ENCODE measurements around the gene SGCG.
"Not testable (repeated sequence)": the region's sequence is repeated elsewhere in the genome, so short reads cannot be mapped to it uniquely, and the experiment has no call there.

Gene SGCG

GRCh38 chr13:23243066-23243465 is 62.3 kb downstream of the SGCG start:
- no peak overlapping the region for H2AFZ ChIP-seq (ENCODE audit: low read length)
- no peaks in the 10 kb centered on the region for H3K9me2 ChIP-seq (ENCODE audit: low read depth, low read length)
- H3K9me3 ChIP-seq (ENCODE audit: low read length) = no peaks in the 10 kb centered on the region
- H3K4me2 ChIP-seq (ENCODE audit: low read length) = no peak overlapping the region
- H3K27ac ChIP-seq (ENCODE audit: low read depth, low read length, poor library complexity, severe bottlenecking) = no peak overlapping the region
- H3F3A ChIP-seq (ENCODE audit: insufficient read depth, low read length) = no peaks in the 10 kb centered on the region
- no peak overlapping the region for H3K9ac ChIP-seq (ENCODE audit: low read length)
- H3K36me3 ChIP-seq (ENCODE audit: insufficient read depth, low read length) = no peaks in the 10 kb centered on the region
- H3K4me3 ChIP-seq (ENCODE audit: low read depth, low read length, poor library complexity, severe bottlenecking) = no peak overlapping the region
- H3K4me1 ChIP-seq (ENCODE audit: insufficient read depth, low read length, severe bottlenecking) = no peaks in the 10 kb centered on the region
- no peaks in the 10 kb centered on the region for H3K27me3 ChIP-seq (ENCODE audit: insufficient read depth, low read length)
- H4K20me1 ChIP-seq (ENCODE audit: insufficient read depth, low read length) = no peaks in the 10 kb centered on the region
- no peaks in the 10 kb centered on the region for H3K79me2 ChIP-seq (ENCODE audit: insufficient read depth, low read length)
- TF ChIP-seq EZH2 (IDR thresholded peaks at IDR 0.05; ENCODE audit: borderline replicate concordance, low read length) = no peak
- no peak for TF ChIP-seq CTCF (IDR thresholded peaks at IDR 0.05; ENCODE audit: low read length)

GRCh38 chr13:23248410-23248809 is 67.6 kb downstream of the SGCG start:
- not testable (repeated sequence) for H3K27ac ChIP-seq (ENCODE audit: low read depth, low read length, poor library complexity, severe bottlenecking); H3K4me3 ChIP-seq (ENCODE audit: low read depth, low read length, poor library complexity, severe bottlenecking); H3K9me3 ChIP-seq (ENCODE audit: low read length); H3K4me2 ChIP-seq (ENCODE audit: low read length); H2AFZ ChIP-seq (ENCODE audit: low read length); H3K4me1 ChIP-seq (ENCODE audit: insufficient read depth, low read length, severe bottlenecking); H4K20me1 ChIP-seq (ENCODE audit: insufficient read depth, low read length); H3F3A ChIP-seq (ENCODE audit: insufficient read depth, low read length); H3K79me2 ChIP-seq (ENCODE audit: insufficient read depth, low read length); H3K27me3 ChIP-seq (ENCODE audit: insufficient read depth, low read length); H3K9me2 ChIP-seq (ENCODE audit: low read depth, low read length); H3K36me3 ChIP-seq (ENCODE audit: insufficient read depth, low read length); H3K9ac ChIP-seq (ENCODE audit: low read length)

DNA sequence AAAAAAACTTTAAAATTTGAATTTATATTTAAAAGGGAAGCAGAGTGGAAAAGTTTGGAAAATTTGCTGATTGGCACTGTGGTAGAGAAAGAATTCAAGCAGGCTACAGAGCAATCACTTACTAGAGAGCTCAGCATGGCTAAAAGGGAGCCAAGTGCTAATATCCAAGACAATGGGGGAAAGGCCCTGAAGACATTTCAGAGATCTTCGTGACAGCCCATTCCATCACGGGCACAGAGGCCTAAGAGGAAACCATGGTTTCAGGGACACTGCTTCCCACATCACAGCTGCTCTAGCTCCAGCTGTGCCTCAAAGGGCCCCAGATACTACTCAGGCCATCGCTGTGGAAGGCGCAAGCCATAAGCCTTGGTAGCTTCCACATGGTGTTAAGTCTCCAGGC is 73.7 kb downstream of the SGCG start:
- TF ChIP-seq CTCF (IDR thresholded peaks at IDR 0.05; ENCODE audit: low read length) (no peak), EZH2 (IDR thresholded peaks at IDR 0.05; ENCODE audit: borderline replicate concordance, low read length) (no peak)
- Histone ChIP-seq H3K4me2 (ENCODE audit: low read length) (no peak overlapping the region), H3K27me3 (ENCODE audit: insufficient read depth, low read length) (no peaks in the 10 kb centered on the region), H3K4me1 (ENCODE audit: insufficient read depth, low read length, severe bottlenecking) (no peaks in the 10 kb centered on the region), H3K36me3 (ENCODE audit: insufficient read depth, low read length) (no peaks in the 10 kb centered on the region), H3K27ac (ENCODE audit: low read depth, low read length, poor library complexity, severe bottlenecking) (no peak overlapping the region), H3K9me2 (ENCODE audit: low read depth, low read length) (no peaks in the 10 kb centered on the region), H3K9me3 (ENCODE audit: low read length) (no peaks in the 10 kb centered on the region), H3F3A (ENCODE audit: insufficient read depth, low read length) (no peaks in the 10 kb centered on the region), H3K79me2 (ENCODE audit: insufficient read depth, low read length) (no peaks in the 10 kb centered on the region), H2AFZ (ENCODE audit: low read length) (no peak overlapping the region), H3K4me3 (ENCODE audit: low read depth, low read length, poor library complexity, severe bottlenecking) (no peak overlapping the region), H4K20me1 (ENCODE audit: insufficient read depth, low read length) (no peaks in the 10 kb centered on the region), H3K9ac (ENCODE audit: low read length) (no peak overlapping the region)

DNA sequence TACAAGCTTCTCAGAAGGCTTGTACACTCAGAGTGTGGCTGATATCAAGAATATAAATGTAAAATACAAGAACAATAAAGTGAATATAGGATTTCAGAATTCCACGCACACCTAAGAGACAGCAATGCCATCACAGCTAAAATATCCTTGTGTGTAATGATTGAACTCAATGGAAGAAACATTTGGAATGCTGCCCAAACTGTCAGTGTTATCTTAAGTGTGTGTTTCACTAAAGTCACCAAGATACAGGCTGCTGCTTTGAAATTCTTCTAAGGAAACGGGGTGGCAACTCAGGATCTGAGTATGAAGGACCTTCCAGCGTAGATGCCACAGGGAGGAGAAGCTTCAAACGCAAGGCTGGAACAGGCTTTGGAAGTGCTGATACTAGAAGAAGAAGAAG is 86.8 kb downstream of the SGCG start:
- no peaks in the 10 kb centered on the region for H3F3A ChIP-seq (ENCODE audit: insufficient read depth, low read length)
- TF ChIP-seq EZH2 (IDR thresholded peaks at IDR 0.05; ENCODE audit: borderline replicate concordance, low read length) = no peak
- TF ChIP-seq CTCF (IDR thresholded peaks at IDR 0.05; ENCODE audit: low read length) = no peak
- H3K79me2 ChIP-seq (ENCODE audit: insufficient read depth, low read length) = no peaks in the 10 kb centered on the region
- no peak overlapping the region for H3K9ac ChIP-seq (ENCODE audit: low read length)
- H3K9me3 ChIP-seq (ENCODE audit: low read length) = no peaks in the 10 kb centered on the region
- H3K27ac ChIP-seq (ENCODE audit: low read depth, low read length, poor library complexity, severe bottlenecking) = no peak overlapping the region
- H2AFZ ChIP-seq (ENCODE audit: low read length) = no peak overlapping the region
- no peak overlapping the region for H3K4me2 ChIP-seq (ENCODE audit: low read length)
- no peak overlapping the region for H3K4me3 ChIP-seq (ENCODE audit: low read depth, low read length, poor library complexity, severe bottlenecking)
- H4K20me1 ChIP-seq (ENCODE audit: insufficient read depth, low read length) = no peaks in the 10 kb centered on the region
- no peaks in the 10 kb centered on the region for H3K9me2 ChIP-seq (ENCODE audit: low read depth, low read length)
- H3K36me3 ChIP-seq (ENCODE audit: insufficient read depth, low read length) = no peaks in the 10 kb centered on the region
- H3K4me1 ChIP-seq (ENCODE audit: insufficient read depth, low read length, severe bottlenecking) = no peaks in the 10 kb centered on the region
- H3K27me3 ChIP-seq (ENCODE audit: insufficient read depth, low read length) = no peaks in the 10 kb centered on the region
